GM18951 (cell line): ENCODE measurements around the gene NF2.

Experiments used
- POLR2A ChIP-seq: IDR thresholded peaks from 4 replicates; pipeline ENCODE4 v1.6.1; 2011; ENCODE audit warnings: mild to moderate bottlenecking; ENCODE audit not compliant: insufficient read length, insufficient read depth; ENCODE audit errors: extremely low read depth
- in situ Hi-C: fragments of 300-500 bp; cut with MboI; formaldehyde crosslinking; loops from one replicate; pipeline ENCODE4 v1.12.0; 2022; ENCODE audit warnings: low sequenced_read_pairs, mixed read lengths, inconsistent platforms; ENCODE audit not compliant: unreplicated experiment

NF2 gene

GRCh38 chr22:29739346-29739875 lies 136.0 kb downstream of the NF2 start:
- in situ Hi-C loops, result no loop called here
- no peak for TF ChIP-seq POLR2A

- no peak for TF ChIP-seq POLR2A
- in situ Hi-C loops, result no loop called here
These were observed 136.8 kb downstream of the NF2 start for GRCh38 chr22:29740216-29740615.

- in situ Hi-C loops, result no loop called here
- no peak for TF ChIP-seq POLR2A
These were observed 138.5 kb downstream of the NF2 start for GRCh38 chr22:29741926-29742325.

GRCh38 chr22:29742326-29742725 lies 138.9 kb downstream of the NF2 start:
- in situ Hi-C loops, result no loop called here
- no peak for TF ChIP-seq POLR2A

GRCh38 chr22:29744902-29745301 lies 141.5 kb downstream of the NF2 start:
- in situ Hi-C loops, result no loop called here
- TF ChIP-seq POLR2A, result no peak

- in situ Hi-C loops, result no loop called here
- TF ChIP-seq POLR2A, result no peak
These were observed 144.4 kb downstream of the NF2 start for GRCh38 chr22:29747832-29748231.
